Testis (tissue), 2 donors: Measurements from ENCODE around the gene ESRRB.

Experiments used
- POLR2A ChIP-seq: fragments of 450-650 bp; IDR thresholded peaks from one replicate; pipeline ENCODE4 v1.6.1; 2017; ENCODE audit warnings: antibody characterized with exemption, mild to moderate bottlenecking, moderate library complexity
- TF ChIP-seq, protein P1 (sequence below), 3 experiments: fragments of 450-650 bp in 2 of 3; fragments of 200-600 bp in 1 of 3; sonication (generic) in 1 of 3; IDR thresholded peaks; one replicate each; pipeline ENCODE4 v1.5.1; 2016 to 2019; ENCODE audit warnings: antibody characterized with exemption in 3 of 3, mild to moderate bottlenecking in 2 of 3, moderate library complexity in 1 of 3

DNA sequence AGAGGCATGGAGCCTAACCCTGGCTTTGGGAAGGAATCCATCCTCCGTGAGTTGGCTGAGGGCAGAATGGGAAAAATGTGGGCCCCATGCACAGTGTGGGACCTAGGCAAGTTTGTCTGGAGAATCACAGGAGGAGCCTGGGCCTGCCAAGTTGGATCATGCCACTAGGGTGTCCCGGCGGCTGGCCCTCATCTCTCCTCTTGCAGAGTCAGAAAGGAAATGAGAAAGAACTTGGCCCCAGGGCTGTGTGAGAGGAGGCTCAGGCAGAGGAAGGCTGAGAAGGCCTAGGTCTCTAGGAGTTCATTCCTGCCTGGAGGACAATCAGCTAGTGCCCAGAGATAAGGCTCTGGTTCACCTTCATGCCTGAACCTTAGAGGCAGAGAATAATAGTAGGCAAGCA is 2.5 kb upstream of the ESRRB start:
- no peak for TF ChIP-seq POLR2A
- TF ChIP-seq, protein P1, sequence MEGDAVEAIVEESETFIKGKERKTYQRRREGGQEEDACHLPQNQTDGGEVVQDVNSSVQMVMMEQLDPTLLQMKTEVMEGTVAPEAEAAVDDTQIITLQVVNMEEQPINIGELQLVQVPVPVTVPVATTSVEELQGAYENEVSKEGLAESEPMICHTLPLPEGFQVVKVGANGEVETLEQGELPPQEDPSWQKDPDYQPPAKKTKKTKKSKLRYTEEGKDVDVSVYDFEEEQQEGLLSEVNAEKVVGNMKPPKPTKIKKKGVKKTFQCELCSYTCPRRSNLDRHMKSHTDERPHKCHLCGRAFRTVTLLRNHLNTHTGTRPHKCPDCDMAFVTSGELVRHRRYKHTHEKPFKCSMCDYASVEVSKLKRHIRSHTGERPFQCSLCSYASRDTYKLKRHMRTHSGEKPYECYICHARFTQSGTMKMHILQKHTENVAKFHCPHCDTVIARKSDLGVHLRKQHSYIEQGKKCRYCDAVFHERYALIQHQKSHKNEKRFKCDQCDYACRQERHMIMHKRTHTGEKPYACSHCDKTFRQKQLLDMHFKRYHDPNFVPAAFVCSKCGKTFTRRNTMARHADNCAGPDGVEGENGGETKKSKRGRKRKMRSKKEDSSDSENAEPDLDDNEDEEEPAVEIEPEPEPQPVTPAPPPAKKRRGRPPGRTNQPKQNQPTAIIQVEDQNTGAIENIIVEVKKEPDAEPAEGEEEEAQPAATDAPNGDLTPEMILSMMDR (IDR thresholded peaks at IDR 0.05), result no peak
